HL-60 (cell line): ENCODE measurements around the gene IMPG2.

Source experiments
- DNase-seq, 2 experiments: peaks; one replicate each; pipeline ENCODE4 v3.0.0-alpha.2; 2010 to 2020; ENCODE audit warnings: low read depth in 1 of 2, low spot score in 1 of 2
- H3K27ac ChIP-seq: fragments of 250-450 bp; sonication (Bioruptor Pico); replicated peaks from 2 replicates; pipeline ENCODE4 v1.5.1; 2020; ENCODE audit warnings: mild to moderate bottlenecking, moderate library complexity
- H3K27me3 ChIP-seq: fragments of 250-450 bp; sonication (Bioruptor Pico); 2 replicates; pipeline ENCODE4 v1.5.1; 2021; ENCODE audit warnings: mild to moderate bottlenecking, moderate library complexity; ENCODE audit not compliant: insufficient read depth, poor library complexity, severe bottlenecking
- H3K4me3 ChIP-seq: replicated peaks from 2 replicates; pipeline ENCODE4 v1.5.1; 2011; ENCODE audit warnings: mild to moderate bottlenecking, control low read depth, low read length; ENCODE audit not compliant: insufficient read depth
- GABPA ChIP-seq: IDR thresholded peaks from 2 replicates; pipeline ENCODE4 v1.6.1; 2012; ENCODE audit warnings: low read depth
- POLR2AphosphoS5 ChIP-seq: IDR thresholded peaks from 2 replicates; pipeline ENCODE4 v1.6.1; 2012; ENCODE audit warnings: low read depth
- SPI1 ChIP-seq: IDR thresholded peaks from 2 replicates; pipeline ENCODE4 v1.6.1; 2012; ENCODE audit warnings: low read depth, mild to moderate bottlenecking, borderline replicate concordance
- TF ChIP-seq, protein P1 (sequence below): IDR thresholded peaks from 2 replicates; pipeline ENCODE4 v1.6.1; 2012; ENCODE audit warnings: low read depth; ENCODE audit not compliant: insufficient replicate concordance
- TF ChIP-seq, protein P2 (sequence below): IDR thresholded peaks from one replicate; pipeline ENCODE4 v1.5.1; 2011; ENCODE audit warnings: low read length, control low read depth, inconsistent platforms; ENCODE audit not compliant: insufficient read depth

IMPG2 gene

DNA sequence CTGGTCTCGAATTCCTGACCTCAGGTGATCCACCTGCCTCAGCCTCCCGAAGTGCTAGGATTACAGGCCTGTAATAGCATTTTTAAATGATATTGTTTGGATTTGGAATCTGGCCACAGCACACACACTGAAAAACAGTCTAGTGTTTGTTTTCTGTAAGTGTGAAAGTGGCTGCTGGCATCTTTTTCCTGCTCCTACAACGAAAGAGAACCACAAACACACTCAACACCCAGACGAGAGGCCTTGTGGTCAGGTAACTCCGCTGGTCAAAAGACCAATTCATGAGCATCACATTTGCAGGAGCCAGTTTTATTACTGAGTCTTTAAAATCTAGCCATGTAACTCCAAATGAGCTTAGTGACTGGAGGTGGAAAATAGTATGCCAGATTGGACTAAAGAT, 50.2 kb downstream of the IMPG2 start:
- TF ChIP-seq GABPA (no peak), POLR2AphosphoS5 (no peak), SPI1 (no peak)
- TF ChIP-seq, protein P1, sequence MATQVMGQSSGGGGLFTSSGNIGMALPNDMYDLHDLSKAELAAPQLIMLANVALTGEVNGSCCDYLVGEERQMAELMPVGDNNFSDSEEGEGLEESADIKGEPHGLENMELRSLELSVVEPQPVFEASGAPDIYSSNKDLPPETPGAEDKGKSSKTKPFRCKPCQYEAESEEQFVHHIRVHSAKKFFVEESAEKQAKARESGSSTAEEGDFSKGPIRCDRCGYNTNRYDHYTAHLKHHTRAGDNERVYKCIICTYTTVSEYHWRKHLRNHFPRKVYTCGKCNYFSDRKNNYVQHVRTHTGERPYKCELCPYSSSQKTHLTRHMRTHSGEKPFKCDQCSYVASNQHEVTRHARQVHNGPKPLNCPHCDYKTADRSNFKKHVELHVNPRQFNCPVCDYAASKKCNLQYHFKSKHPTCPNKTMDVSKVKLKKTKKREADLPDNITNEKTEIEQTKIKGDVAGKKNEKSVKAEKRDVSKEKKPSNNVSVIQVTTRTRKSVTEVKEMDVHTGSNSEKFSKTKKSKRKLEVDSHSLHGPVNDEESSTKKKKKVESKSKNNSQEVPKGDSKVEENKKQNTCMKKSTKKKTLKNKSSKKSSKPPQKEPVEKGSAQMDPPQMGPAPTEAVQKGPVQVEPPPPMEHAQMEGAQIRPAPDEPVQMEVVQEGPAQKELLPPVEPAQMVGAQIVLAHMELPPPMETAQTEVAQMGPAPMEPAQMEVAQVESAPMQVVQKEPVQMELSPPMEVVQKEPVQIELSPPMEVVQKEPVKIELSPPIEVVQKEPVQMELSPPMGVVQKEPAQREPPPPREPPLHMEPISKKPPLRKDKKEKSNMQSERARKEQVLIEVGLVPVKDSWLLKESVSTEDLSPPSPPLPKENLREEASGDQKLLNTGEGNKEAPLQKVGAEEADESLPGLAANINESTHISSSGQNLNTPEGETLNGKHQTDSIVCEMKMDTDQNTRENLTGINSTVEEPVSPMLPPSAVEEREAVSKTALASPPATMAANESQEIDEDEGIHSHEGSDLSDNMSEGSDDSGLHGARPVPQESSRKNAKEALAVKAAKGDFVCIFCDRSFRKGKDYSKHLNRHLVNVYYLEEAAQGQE = no peak
- TF ChIP-seq, protein P2, sequence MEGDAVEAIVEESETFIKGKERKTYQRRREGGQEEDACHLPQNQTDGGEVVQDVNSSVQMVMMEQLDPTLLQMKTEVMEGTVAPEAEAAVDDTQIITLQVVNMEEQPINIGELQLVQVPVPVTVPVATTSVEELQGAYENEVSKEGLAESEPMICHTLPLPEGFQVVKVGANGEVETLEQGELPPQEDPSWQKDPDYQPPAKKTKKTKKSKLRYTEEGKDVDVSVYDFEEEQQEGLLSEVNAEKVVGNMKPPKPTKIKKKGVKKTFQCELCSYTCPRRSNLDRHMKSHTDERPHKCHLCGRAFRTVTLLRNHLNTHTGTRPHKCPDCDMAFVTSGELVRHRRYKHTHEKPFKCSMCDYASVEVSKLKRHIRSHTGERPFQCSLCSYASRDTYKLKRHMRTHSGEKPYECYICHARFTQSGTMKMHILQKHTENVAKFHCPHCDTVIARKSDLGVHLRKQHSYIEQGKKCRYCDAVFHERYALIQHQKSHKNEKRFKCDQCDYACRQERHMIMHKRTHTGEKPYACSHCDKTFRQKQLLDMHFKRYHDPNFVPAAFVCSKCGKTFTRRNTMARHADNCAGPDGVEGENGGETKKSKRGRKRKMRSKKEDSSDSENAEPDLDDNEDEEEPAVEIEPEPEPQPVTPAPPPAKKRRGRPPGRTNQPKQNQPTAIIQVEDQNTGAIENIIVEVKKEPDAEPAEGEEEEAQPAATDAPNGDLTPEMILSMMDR = no peak
- no peaks in the 10 kb centered on the region for H3K27me3 ChIP-seq
- DNase-seq = no peak

DNA sequence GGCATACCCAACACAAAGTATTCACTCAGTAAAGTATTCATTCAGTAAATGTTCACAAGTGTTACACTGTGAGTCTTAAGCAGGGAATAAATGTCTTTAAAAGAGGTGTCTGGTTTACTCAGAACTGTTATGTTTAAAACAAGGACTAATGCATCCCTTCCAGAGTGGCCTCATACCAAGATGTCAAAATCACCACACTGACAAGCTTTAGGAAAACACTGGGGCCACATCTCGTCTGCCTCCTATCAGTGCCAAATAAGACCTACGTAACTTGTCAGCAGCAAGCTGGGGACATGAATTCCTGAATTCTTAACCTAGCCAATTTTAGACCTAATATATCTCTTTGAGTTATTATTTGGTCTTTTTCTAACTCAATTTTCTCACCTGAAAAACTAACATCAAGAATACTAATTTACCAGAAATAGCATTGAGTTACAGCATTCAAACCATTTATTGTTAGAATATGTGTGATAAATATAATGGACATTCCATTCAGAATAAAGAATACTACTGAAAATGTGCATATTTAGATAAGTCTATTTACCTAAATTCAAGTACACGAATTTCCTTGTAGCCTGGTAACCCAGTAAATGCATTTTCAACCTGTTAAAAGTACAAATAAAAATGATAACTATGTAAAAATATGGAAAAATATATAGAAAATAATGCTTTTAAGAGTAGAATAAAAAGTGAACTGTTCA, 51.3 kb downstream of the IMPG2 start:
- no peak for TF ChIP-seq SPI1
- TF ChIP-seq, protein P1 = no peak
- TF ChIP-seq, protein P2 = no peak
- no peak for TF ChIP-seq GABPA
- TF ChIP-seq POLR2AphosphoS5 = no peak
- H3K27ac ChIP-seq = no peak overlapping the region
- no peak for DNase-seq
- no peak overlapping the region for H3K4me3 ChIP-seq
- no peaks in the 10 kb centered on the region for H3K27me3 ChIP-seq

More for the DNA sequence above, 50.2 kb downstream of the IMPG2 start:
- Histone ChIP-seq H3K27ac (no peak overlapping the region), H3K4me3 (no peak overlapping the region)

DNA sequence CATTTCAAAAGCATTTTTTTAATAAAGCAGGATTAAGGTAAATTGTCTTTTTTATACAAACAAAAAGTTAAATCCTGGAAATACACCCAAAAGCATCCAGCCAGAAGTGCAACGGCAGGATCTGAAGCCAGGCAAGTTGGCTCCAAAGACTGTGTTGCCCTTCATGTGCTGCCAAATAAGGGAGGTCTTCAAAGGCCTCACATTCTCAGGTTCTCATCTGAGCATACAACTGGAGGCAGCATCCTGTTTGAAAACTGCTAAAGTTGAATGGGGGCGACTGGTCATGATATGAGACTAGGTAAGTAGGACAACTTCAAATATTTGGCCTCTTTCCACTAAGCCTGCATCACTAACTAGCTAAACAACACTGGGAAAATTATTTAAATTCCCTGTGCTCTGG, 52.2 kb downstream of the IMPG2 start:
- Histone ChIP-seq H3K4me3 (no peak overlapping the region), H3K27ac (no peak overlapping the region), H3K27me3 (no peaks in the 10 kb centered on the region)
- no peak for DNase-seq
- TF ChIP-seq, protein P1 = no peak
- TF ChIP-seq POLR2AphosphoS5 = no peak
- TF ChIP-seq, protein P2 = no peak
- no peak for TF ChIP-seq GABPA
- no peak for TF ChIP-seq SPI1
